GM12874 (cell line): ENCODE data around the gene ESR2.

Experiments used
- CTCF ChIP-seq: IDR thresholded peaks from 2 replicates; pipeline ENCODE4 v1.5.1; 2011; ENCODE audit warnings: low read depth, mild to moderate bottlenecking, control low read depth, low read length, moderate library complexity; ENCODE audit not compliant: insufficient read depth

Gene ESR2

DNA sequence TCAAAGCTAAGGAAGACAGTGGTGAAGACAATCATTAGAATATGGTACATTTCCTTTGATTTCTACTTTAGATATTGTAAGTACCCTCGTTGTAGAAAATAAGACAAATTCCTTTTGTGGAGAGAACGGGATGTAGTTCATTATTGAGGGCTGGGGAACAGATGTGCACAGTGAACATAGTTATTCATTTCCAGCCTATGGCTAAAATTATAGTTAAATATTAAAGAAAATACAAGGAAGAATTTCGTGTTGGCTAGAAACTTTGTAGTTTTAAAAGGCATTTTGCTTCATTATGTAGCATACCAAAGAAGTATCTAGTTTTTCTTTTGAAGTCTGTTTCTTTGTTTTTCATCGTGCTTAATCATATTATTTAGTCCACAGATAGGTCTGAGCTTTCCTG, 201.8 kb downstream of the ESR2 start:
- TF ChIP-seq CTCF = no peak

- no peak for TF ChIP-seq CTCF
These were observed 203.0 kb downstream of the ESR2 start for GRCh38 chr14:64091217-64091616.

DNA sequence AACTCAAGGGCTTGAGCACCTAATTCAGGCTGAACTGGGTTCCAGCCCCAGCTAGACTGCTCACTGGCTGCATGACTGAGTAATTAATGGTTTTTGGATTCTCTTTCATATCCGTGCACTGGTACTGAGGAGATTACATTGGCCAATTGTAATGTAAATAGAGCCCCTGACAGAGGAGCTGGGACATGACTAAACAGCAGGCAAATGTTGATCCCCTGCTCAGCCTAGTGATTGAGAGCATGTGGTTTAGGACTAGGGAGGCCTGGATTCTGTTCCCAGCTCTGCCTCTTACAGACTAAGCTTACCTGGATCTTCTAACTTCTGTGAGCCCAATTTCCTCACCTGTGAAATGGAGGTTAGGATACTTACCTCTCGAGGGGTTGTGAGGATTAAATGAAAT, 204.3 kb downstream of the ESR2 start:
- no peak for TF ChIP-seq CTCF

DNA sequence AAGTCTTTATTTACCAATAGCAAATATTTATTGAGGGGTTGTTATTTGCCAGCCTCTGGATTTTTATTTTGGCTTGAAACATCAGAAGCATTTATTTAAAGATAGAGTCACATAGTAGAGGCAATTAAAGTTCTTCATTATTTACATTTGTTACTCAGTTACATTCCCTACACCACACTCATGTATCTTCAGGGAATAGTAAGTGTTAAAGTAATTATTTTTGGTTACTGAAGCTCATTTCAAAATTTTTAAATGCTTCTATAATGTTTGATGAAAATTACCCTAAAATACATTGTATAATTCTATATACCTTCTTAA, 205.6 kb downstream of the ESR2 start:
- no peak for TF ChIP-seq CTCF

DNA sequence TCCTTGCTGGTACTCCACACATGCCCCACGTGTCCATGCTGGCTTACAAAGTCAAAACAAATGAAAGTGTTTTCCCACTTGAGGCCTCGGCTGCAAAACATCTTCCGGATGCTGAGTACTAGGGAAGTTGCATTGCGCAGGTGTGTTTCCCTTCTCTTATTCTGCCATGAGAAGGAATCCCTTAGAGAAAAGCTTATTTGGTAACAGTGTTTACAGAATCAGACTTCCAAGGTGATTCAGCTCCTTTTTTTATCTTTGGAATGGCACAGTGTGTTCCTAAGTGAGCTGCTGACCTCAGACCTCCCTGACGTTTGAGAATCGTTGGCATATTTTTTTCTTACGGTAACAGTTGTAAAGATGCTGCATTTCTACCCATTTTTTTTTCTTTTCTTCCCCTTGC, 211.3 kb downstream of the ESR2 start:
- no peak for TF ChIP-seq CTCF

DNA sequence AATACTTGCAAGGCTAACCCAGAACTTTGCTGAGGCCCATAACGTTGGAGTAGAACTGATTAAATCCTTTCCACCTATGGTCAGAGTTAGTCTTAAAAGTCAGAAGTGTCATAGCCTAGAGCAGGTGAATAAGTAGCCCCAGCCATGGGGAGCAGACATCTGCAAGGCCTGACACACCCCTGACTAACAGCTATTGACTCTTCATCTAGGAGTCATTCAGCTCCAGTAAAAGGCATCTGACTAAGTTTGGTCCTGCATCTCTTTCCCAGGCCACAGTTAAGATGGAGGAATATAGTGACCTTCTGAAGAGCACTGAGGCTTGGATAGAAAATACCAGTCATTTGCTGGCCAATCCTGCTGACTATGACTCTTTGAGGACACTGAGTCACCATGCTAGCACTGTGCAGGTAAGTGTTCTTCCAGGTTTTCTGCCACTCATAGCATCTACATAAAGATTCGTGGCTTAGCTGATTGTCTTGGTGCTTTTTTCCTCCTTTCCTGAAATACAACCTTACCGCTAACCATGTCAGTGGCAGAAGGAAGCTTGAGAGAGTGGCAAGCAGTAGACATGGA, 212.9 kb downstream of the ESR2 start:
- TF ChIP-seq CTCF = no peak

DNA sequence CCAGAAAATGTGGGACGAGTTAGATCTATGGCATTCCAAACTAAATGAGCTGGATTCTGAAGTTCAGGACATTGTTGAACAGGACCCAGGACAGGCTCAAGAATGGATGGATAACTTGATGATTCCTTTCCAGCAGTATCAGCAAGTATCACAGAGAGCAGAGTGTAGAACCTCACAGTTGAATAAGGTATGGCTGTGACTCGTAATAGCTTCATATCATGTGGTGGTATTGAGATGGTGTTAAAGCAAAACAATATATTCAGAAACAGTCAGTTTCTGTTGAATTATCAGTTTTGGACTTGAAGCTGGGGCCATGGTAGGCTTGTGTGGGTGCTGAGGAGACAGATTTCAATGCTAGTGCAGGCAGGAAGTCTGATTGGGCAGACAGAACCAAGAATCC, 213.7 kb downstream of the ESR2 start:
- no peak for TF ChIP-seq CTCF

DNA sequence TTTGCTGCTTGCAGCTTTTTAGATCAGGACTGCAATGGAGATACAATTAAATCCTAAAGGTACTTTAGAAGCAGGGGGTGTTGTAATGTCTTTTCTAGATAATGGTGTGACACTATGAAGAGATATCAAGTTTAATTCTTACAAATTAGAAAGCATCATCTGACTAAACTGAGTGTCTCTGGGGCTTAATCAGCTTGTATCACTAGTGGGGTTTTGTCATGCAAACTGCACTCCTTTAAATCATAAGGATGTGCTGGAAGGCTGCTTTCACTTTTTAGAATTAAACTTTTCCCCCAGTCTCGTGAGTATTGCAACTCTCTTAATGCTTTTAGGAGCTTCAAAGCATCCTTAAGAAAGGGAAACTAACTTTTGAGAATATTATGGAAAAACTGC, 218.6 kb downstream of the ESR2 start:
- TF ChIP-seq CTCF = no peak
